A549 (cell line): ENCODE data around the gene CNTNAP5.

Experiments used
- BCL3 ChIP-seq: fragments of >200 bp; sonication (Bioruptor Twin); formaldehyde crosslinking; IDR thresholded peaks from 3 replicates; pipeline ENCODE4 v1.6.1; 2016
- BHLHE40 ChIP-seq: IDR thresholded peaks from 2 replicates; pipeline ENCODE4 v1.6.1; 2012; ENCODE audit warnings: low read depth, low read length, inconsistent platforms
- CTCF ChIP-seq: fragments of >200 bp; sonication (Bioruptor Twin); formaldehyde crosslinking; IDR thresholded peaks from 3 replicates; pipeline ENCODE4 v1.5.1; 2016
- ESRRA ChIP-seq: fragments of 150-350 bp; IDR thresholded peaks from 2 replicates; pipeline ENCODE4 v1.6.1; 2014; ENCODE audit warnings: mild to moderate bottlenecking, low read length, borderline replicate concordance
- JUNB ChIP-seq: fragments of >200 bp; sonication (Bioruptor Twin); formaldehyde crosslinking; IDR thresholded peaks from 2 replicates; pipeline ENCODE4 v1.6.1; 2016
- MAX ChIP-seq: IDR thresholded peaks from 2 replicates; pipeline ENCODE4 v1.6.1; 2012
- MYC ChIP-seq: IDR thresholded peaks from 2 replicates; pipeline ENCODE4 v1.6.1; 2012; ENCODE audit warnings: mild to moderate bottlenecking, inconsistent platforms, low read length, improper control_type of control experiment, borderline replicate concordance
- POLR2A ChIP-seq: IDR thresholded peaks from 2 replicates; pipeline ENCODE4 v1.6.1; 2012; ENCODE audit warnings: mild to moderate bottlenecking, low read length
- POLR2AphosphoS2 ChIP-seq: conservative IDR thresholded peaks from 2 replicates; pipeline ENCODE4 v1.6.1; 2012; ENCODE audit warnings: low read length, improper control_type of control experiment, inconsistent platforms
- RAD21 ChIP-seq, 2 experiments: fragments of >200 bp in 1 of 2; sonication (Bioruptor Twin) in 1 of 2; formaldehyde crosslinking in 1 of 2; IDR thresholded peaks in 1 of 2; conservative IDR thresholded peaks in 1 of 2; 2 replicates in 1 of 2; 3 replicates in 1 of 2; pipeline ENCODE4 v1.6.1; 2012 to 2018; ENCODE audit warnings: inconsistent platforms in 1 of 2
- RFX5 ChIP-seq: fragments of 450-650 bp; IDR thresholded peaks from 2 replicates; pipeline ENCODE4 v1.7.1; 2014; ENCODE audit warnings: antibody characterized with exemption, mild to moderate bottlenecking, moderate library complexity
- SMC3 ChIP-seq: fragments of >200 bp; sonication (Bioruptor Twin); formaldehyde crosslinking; IDR thresholded peaks from 3 replicates; pipeline ENCODE4 v1.6.1; 2018; ENCODE audit warnings: inconsistent platforms

GRCh38 chr2:124530203-124530602 lies 505.1 kb downstream of the CNTNAP5 start:
- TF ChIP-seq POLR2AphosphoS2 (no peak), MYC (no peak), ESRRA (no peak), MAX (no peak), CTCF (no peak), SMC3 (no peak), RAD21 (conservative IDR thresholded peaks at IDR 0.05 in 1 of 2, IDR thresholded peaks at IDR 0.05 in 1 of 2) (no peak), RFX5 (no peak), POLR2A (no peak), BCL3 (no peak), BHLHE40 (no peak), JUNB (no peak)
